HCT116 (cell line): ENCODE data around the gene KRTAP10-7.
"Not testable (repeated sequence)": the region's sequence is repeated elsewhere in the genome, so short reads cannot be mapped to it uniquely, and the experiment has no call there.

Source experiments
- EZH2phosphoT487 ChIP-seq: fragments of 200-600 bp; IDR thresholded peaks from 2 replicates; pipeline ENCODE4 v1.6.1; 2018; ENCODE audit warnings: antibody characterized with exemption, borderline replicate concordance
- REST ChIP-seq: IDR thresholded peaks from 2 replicates; pipeline ENCODE4 v1.6.1; 2012; ENCODE audit warnings: low read depth
- TCF7L2 ChIP-seq: IDR thresholded peaks from 2 replicates; pipeline ENCODE4 v1.7.0; 2011; ENCODE audit warnings: borderline replicate concordance, inconsistent platforms; ENCODE audit not compliant: insufficient read depth, insufficient read length; ENCODE audit errors: extremely low read depth
- TF ChIP-seq, protein P1 (sequence below), 3 experiments: fragments of 200-600 bp in 1 of 3; sonication (generic) in 1 of 3; IDR thresholded peaks in 2 of 3; conservative IDR thresholded peaks in 1 of 3; 2 replicates each; pipeline ENCODE4 v1.5.1; 2012 to 2017; ENCODE audit warnings: low read depth in 2 of 3, low read length in 2 of 3, antibody characterized with exemption in 1 of 3, borderline replicate concordance in 1 of 3, control low read depth in 1 of 3, mild to moderate bottlenecking in 1 of 3, mixed read lengths in 1 of 3, mixed run types in 1 of 3, moderate library complexity in 1 of 3; ENCODE audit not compliant: insufficient read depth in 1 of 3

DNA sequence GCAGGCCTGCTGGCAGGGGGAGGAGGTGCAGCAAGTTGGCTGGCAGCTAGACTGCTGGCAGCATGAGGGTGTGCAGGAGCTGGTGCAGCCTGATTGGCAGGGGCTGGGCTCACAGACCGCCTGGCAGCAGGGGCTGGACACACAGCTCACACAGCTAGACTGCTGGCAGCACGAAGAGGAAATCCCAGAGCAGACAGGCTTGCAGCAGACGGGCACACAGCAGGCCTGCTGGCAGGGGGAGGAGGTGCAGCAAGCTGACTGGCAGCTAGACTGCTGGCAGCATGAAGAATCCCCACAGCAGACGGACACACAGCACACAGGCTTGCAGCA is 8.6 kb upstream of the KRTAP10-7 start:
- TF ChIP-seq, protein P1, sequence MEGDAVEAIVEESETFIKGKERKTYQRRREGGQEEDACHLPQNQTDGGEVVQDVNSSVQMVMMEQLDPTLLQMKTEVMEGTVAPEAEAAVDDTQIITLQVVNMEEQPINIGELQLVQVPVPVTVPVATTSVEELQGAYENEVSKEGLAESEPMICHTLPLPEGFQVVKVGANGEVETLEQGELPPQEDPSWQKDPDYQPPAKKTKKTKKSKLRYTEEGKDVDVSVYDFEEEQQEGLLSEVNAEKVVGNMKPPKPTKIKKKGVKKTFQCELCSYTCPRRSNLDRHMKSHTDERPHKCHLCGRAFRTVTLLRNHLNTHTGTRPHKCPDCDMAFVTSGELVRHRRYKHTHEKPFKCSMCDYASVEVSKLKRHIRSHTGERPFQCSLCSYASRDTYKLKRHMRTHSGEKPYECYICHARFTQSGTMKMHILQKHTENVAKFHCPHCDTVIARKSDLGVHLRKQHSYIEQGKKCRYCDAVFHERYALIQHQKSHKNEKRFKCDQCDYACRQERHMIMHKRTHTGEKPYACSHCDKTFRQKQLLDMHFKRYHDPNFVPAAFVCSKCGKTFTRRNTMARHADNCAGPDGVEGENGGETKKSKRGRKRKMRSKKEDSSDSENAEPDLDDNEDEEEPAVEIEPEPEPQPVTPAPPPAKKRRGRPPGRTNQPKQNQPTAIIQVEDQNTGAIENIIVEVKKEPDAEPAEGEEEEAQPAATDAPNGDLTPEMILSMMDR (IDR thresholded peaks at IDR 0.05 in 2 of 3, conservative IDR thresholded peaks at IDR 0.05 in 1 of 3; ENCODE audit: borderline replicate concordance in 1 of 3, insufficient read depth in 1 of 3, low read depth in 2 of 3, low read length in 2 of 3): not testable (repeated sequence)
- TF ChIP-seq EZH2phosphoT487, REST, TCF7L2: not testable (repeated sequence)
